Caco-2 (cell line): ENCODE measurements around the gene ARHGAP4. TPM values are rescaled to one million over a fixed set of nuclear protein-coding genes. Genes with fewer than 3 reads are reported as not detected.
A peak's percentile ranks its signal among the peaks of the same experiment; 100 is the strongest.

Experiments used
- BruUV-seq: library from RNA; stranded (reverse); fragments of 400-500 nt; replicated peaks from 2 replicates; lab custom pipeline; 2021; lab: Mats Ljungman, UMichigan
- CTCF ChIA-PET: fragments of 300-600 bp; sonication (Branson Sonifier 250); formaldehyde crosslinking; loops from one replicate; lab custom pipeline; 2022; ENCODE audit warnings: antibody characterized with exemption; lab: Charles Lee
- POLR2A ChIA-PET: fragments of 300-600 bp; sonication (Branson Sonifier 250); formaldehyde crosslinking; loops from one replicate; lab custom pipeline; 2022; ENCODE audit warnings: antibody characterized with exemption; lab: Charles Lee
- DNase-seq, 2 experiments: peaks; one replicate each; pipeline versions ENCODE4 v3.0.0 to v3.0.0-alpha.2; 2020 to 2022
- H3K27me3 ChIP-seq: replicated peaks from 2 replicates; pipeline ENCODE4 v1.6.0; 2011; ENCODE audit warnings: low read length; ENCODE audit not compliant: control insufficient read depth, insufficient read depth
- H3K36me3 ChIP-seq: 2 replicates; pipeline ENCODE4 v1.5.1; 2011; ENCODE audit warnings: low read length; ENCODE audit not compliant: control insufficient read depth, insufficient read depth
- H3K4me1 ChIP-seq: fragments of 250-450 bp; sonication (Bioruptor Pico); 2 replicates; pipeline ENCODE4 v1.5.1; 2020; ENCODE audit warnings: mild to moderate bottlenecking
- H3K4me3 ChIP-seq: 2 replicates; pipeline ENCODE4 v1.5.1; 2011; ENCODE audit warnings: low read depth, mild to moderate bottlenecking, control low read depth, low read length
- H3K9me3 ChIP-seq: fragments of 250-450 bp; sonication (Bioruptor Pico); 2 replicates; pipeline ENCODE4 v1.5.1; 2020; ENCODE audit warnings: mild to moderate bottlenecking, moderate library complexity
- H3K27ac Mint-ChIP-seq: one replicate; pipeline ENCODE4 v1.8.0; 2022; ENCODE audit warnings: mixed read lengths; ENCODE audit not compliant: unreplicated experiment
- H3K27me3 Mint-ChIP-seq: one replicate; pipeline ENCODE4 v1.8.0; 2022; ENCODE audit warnings: mixed read lengths; ENCODE audit not compliant: insufficient read depth, unreplicated experiment
- H3K36me3 Mint-ChIP-seq: one replicate; pipeline ENCODE4 v1.8.0; 2022; ENCODE audit warnings: mild to moderate bottlenecking, mixed read lengths; ENCODE audit not compliant: insufficient read depth, unreplicated experiment
- H3K4me1 Mint-ChIP-seq: one replicate; pipeline ENCODE4 v1.8.0; 2022; ENCODE audit warnings: low read depth, mixed read lengths; ENCODE audit not compliant: unreplicated experiment
- H3K4me3 Mint-ChIP-seq: one replicate; pipeline ENCODE4 v1.8.0; 2022; ENCODE audit warnings: mild to moderate bottlenecking, moderate library complexity, mixed read lengths; ENCODE audit not compliant: unreplicated experiment
- H3K9me3 Mint-ChIP-seq: one replicate; pipeline ENCODE4 v1.8.0; 2022; ENCODE audit warnings: mixed read lengths; ENCODE audit not compliant: unreplicated experiment
- intact Hi-C: fragments of 100-400 bp; cut with micrococcal nuclease; formaldehyde crosslinking; loops from one replicate; pipeline ENCODE4 v1.10.0; 2022; ENCODE audit not compliant: unreplicated experiment
- total RNA-seq: library from RNA; stranded (reverse); gene quantifications from 2 replicates; pipeline ENCODE4 v1.2.3, GENCODE V29; 2022
- TF ChIP-seq, protein P1 (sequence below), 2 experiments: fragments of 200-600 bp in 1 of 2; IDR thresholded peaks; 1 replicate in 1 of 2; 2 replicates in 1 of 2; pipeline versions ENCODE4 v1.5.1 to v1.8.0; 2011 to 2022; ENCODE audit warnings: antibody characterized with exemption in 1 of 2, control low read depth in 1 of 2, inconsistent platforms in 1 of 2, low read depth in 1 of 2, low read length in 1 of 2, mild to moderate bottlenecking in 1 of 2, moderate library complexity in 1 of 2; ENCODE audit not compliant: insufficient read depth in 1 of 2, severe bottlenecking in 1 of 2, unreplicated experiment in 1 of 2

The ARHGAP4 gene
- total RNA-seq, 1 experiment from 2014 or later: 15.7 TPM

DNA sequence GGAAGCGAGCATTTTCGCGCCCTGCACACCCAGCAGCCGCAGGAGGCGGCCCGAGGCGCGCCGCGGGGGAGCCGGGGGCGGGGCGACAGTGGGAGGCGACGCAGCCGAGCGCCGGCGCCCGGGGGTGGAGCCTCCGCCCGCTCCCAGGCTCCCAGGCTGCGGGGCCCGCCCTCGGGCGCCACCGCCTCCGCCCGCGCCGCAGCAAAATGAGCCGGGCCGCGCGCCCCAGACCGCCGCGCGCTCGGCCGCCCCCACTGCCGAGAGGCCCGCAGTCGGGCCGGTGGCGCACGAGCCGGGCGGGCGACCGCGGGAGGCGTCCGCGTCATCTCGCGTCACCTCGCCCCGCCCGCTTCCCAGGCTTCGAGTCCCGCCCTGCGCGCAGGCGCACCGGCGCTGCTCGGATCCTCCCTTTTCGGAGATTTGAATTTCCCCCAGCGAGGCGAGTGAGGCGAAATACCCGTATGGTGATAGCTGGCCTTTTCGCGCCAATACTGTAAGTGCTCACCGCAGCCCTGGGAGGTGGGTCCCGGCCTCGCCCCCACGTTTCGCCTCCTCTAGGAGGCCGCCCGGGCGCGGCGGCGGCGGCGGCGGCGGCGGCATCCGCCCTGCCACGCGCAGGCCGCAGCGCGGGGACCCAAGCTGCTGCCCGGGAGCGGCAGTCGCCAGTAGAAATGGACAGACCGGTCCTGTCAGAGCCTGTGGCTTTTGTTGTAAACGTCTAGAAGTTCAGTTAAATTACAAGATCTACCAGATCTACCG lies 46.5 kb upstream of the ARHGAP4 start, which contains the start of gene TMEM187:
Gene TMEM187 (plus strand): TSS at position 387 of the 759 bp plus-strand sequence. CDS start 9,309 bp downstream, outside the sequence.
- Histone ChIP-seq H3K4me3 (peak within 1 kb of the TSS; percentile 73), H3K36me3 (no peaks in the 10 kb centered on the region; the same call in 1 of the 2 replicates), H3K4me1 (0 out of 2 replicates have a peak, but pooled peaks cover 8% of the 10 kb centered on the region), H3K27me3 (no peaks in the 10 kb centered on the region), H3K9me3 (no peaks in the 10 kb centered on the region)
- ChIA-PET CTCF (no interaction called here), POLR2A (interaction anchor here (1.4 kb wide), 2 partner anchors 44 to 102 kb away, joined by 4 read pairs; no protein-coding TSS in a partner anchor)
- Mint-ChIP-seq H3K4me3 (peak within 1 kb of the TSS; percentile 98), H3K9me3 (no peaks in the 10 kb centered on the region), H3K27ac (peak within 1 kb of the TSS; percentile 100), H3K27me3 (no peaks in the 10 kb centered on the region), H3K36me3 (peaks cover 28% of the 10 kb centered on the region), H3K4me1 (peaks cover 8% of the 10 kb centered on the region)
- no TSS peak for BruUV-seq
- peak; percentile 89 to 90 for DNase-seq
- intact Hi-C loops: loop anchor here (10.0 kb wide), 1 partner anchor 402 kb away; the partner anchor contains the start of genes EMD and FLNA
- TF ChIP-seq, protein P1, sequence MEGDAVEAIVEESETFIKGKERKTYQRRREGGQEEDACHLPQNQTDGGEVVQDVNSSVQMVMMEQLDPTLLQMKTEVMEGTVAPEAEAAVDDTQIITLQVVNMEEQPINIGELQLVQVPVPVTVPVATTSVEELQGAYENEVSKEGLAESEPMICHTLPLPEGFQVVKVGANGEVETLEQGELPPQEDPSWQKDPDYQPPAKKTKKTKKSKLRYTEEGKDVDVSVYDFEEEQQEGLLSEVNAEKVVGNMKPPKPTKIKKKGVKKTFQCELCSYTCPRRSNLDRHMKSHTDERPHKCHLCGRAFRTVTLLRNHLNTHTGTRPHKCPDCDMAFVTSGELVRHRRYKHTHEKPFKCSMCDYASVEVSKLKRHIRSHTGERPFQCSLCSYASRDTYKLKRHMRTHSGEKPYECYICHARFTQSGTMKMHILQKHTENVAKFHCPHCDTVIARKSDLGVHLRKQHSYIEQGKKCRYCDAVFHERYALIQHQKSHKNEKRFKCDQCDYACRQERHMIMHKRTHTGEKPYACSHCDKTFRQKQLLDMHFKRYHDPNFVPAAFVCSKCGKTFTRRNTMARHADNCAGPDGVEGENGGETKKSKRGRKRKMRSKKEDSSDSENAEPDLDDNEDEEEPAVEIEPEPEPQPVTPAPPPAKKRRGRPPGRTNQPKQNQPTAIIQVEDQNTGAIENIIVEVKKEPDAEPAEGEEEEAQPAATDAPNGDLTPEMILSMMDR (IDR thresholded peaks at IDR 0.05; ENCODE audit: insufficient read depth in 1 of 2, low read depth in 1 of 2, low read length in 1 of 2, severe bottlenecking in 1 of 2, unreplicated experiment in 1 of 2): no peak

DNA sequence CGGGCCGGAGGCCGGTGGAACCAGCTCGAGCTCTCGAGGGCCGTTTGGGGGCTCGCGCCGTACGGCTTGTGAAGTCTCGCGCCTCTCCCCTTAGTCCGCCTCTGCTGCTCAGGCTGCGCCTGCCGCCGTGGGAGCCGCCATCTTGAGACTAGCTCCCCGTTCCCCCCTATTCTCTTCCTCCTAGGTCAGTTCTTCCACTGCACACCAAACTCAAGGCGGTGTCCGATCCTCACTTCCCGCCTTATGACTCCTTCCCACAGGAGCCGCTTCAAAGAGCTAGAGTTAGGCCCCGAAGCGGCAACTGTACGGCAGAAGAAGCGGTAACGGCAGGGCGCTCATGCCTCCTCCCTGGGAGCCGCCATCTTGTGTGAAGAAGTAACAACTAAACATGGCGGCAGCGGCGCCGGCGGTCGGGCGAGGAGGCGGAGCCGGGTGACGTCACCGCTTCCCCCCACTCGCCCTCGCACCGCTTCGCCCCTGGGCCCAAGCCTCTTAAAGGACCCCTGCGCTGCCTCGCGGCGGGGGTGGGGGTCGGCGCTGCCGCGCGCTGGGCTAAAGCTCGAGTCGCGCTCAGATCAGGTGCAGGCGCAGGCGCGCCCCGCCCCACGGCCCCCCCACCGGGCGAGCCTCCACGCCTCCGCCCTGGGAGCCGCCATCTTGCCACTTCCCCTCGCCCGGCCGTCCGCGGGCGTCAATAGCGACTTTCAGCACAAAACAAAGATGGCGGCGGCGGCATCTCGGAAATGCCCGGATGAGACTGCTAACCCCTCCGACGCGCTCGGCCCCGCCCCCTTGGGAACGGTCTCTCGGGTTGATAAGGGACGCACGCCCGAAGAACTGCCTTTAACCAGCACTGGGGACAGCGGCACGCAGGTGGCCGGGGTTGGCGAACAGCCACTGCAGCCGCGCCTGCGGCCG lies 45.6 kb upstream of the ARHGAP4 start, which contains the start of gene HCFC1:
Gene HCFC1 (minus strand): TSS at position 369 of the 918 bp plus-strand sequence. CDS start 978 bp downstream, outside the sequence.
- Mint-ChIP-seq H3K9me3 (no peaks in the 10 kb centered on the region), H3K4me3 (peak within 1 kb of the TSS; percentile 98), H3K27me3 (no peaks in the 10 kb centered on the region), H3K36me3 (peaks cover 35% of the 10 kb centered on the region), H3K27ac (peak within 1 kb of the TSS; percentile 100), H3K4me1 (peaks cover 8% of the 10 kb centered on the region)
- Histone ChIP-seq H3K4me1 (0 out of 2 replicates have a peak, but pooled peaks cover 8% of the 10 kb centered on the region), H3K27me3 (no peaks in the 10 kb centered on the region), H3K4me3 (peak within 1 kb of the TSS; percentile 73), H3K9me3 (no peaks in the 10 kb centered on the region), H3K36me3 (no peaks in the 10 kb centered on the region; the same call in 1 of the 2 replicates)
- TF ChIP-seq, protein P1 (IDR thresholded peaks at IDR 0.05; ENCODE audit: insufficient read depth in 1 of 2, low read depth in 1 of 2, low read length in 1 of 2, severe bottlenecking in 1 of 2, unreplicated experiment in 1 of 2): no peak
- DNase-seq: peak; percentile 90 to 91
- ChIA-PET CTCF (interaction anchor here (0.6 kb wide), 1 partner anchor 123 kb away, joined by 4 read pairs; no protein-coding TSS in a partner anchor), POLR2A (interaction anchor here (0.5 to 1.4 kb wide), 6 partner anchors 43 to 177 kb away, joined by 3 to 4 read pairs (median 3); partner anchors contain the start of genes IDH3G and SSR4)
- BruUV-seq: no TSS peak
- intact Hi-C loops: loop anchor here (10.0 kb wide), 1 partner anchor 403 kb away; the partner anchor contains the start of genes EMD and FLNA
